Brain microvascular endothelial cell (primary cell): ENCODE measurements around the gene PLD4.

Experiments used
- DNase-seq: peaks from one replicate; pipeline ENCODE4 v3.0.0-alpha.2; 2020
- H3K27ac ChIP-seq: fragments of 250-450 bp; sonication (Bioruptor Pico); 2 replicates; pipeline ENCODE4 v1.5.1; 2020; ENCODE audit warnings: mild to moderate bottlenecking, moderate library complexity
- H3K27me3 ChIP-seq: fragments of 250-450 bp; sonication (Bioruptor Pico); replicated peaks from 2 replicates; pipeline ENCODE4 v1.5.1; 2020; ENCODE audit warnings: mild to moderate bottlenecking
- H3K36me3 ChIP-seq: fragments of 250-450 bp; sonication (Bioruptor Pico); replicated peaks from 2 replicates; pipeline ENCODE4 v1.5.1; 2020; ENCODE audit warnings: mild to moderate bottlenecking
- H3K4me3 ChIP-seq: 2 replicates; pipeline ENCODE4 v1.5.1; 2011; ENCODE audit warnings: low read depth, mild to moderate bottlenecking, control low read depth, low read length, moderate library complexity
- CTCF ChIP-seq: IDR thresholded peaks from 2 replicates; pipeline ENCODE4 v1.5.1; 2011; ENCODE audit warnings: low read depth, mild to moderate bottlenecking, moderate library complexity, low read length, control low read depth, inconsistent platforms; ENCODE audit errors: missing control alignments
- in situ Hi-C: cut with HindIII; loops from 2 replicates; pipeline ENCODE4 v1.10.0; 2017; ENCODE audit warnings: low sequenced_read_pairs, low pct_ligation_motif_present

Gene PLD4

GRCh38 chr14:104877806-104878550 is 46.7 kb upstream of the PLD4 start:
- H3K36me3 ChIP-seq = peaks cover 16% of the 10 kb centered on the region
- no peak for TF ChIP-seq CTCF
- no peaks in the 10 kb centered on the region for H3K27me3 ChIP-seq
- H3K27ac ChIP-seq = no peak overlapping the region
- DNase-seq = no peak
- H3K4me3 ChIP-seq = no peak overlapping the region
- in situ Hi-C loops = no loop called here

GRCh38 chr14:104878582-104878981 is 46.1 kb upstream of the PLD4 start:
- Histone ChIP-seq H3K36me3 (peaks cover 22% of the 10 kb centered on the region), H3K4me3 (no peak overlapping the region), H3K27me3 (no peaks in the 10 kb centered on the region), H3K27ac (no peak overlapping the region)
- DNase-seq = no peak
- in situ Hi-C loops = no loop called here
- TF ChIP-seq CTCF = no peak

- Histone ChIP-seq H3K27ac (no peak overlapping the region), H3K27me3 (no peaks in the 10 kb centered on the region), H3K4me3 (no peak overlapping the region), H3K36me3 (peaks cover 23% of the 10 kb centered on the region)
- TF ChIP-seq CTCF = peak; percentile 10
- DNase-seq = no peak
- in situ Hi-C loops = no loop called here
These were observed 45.3 kb upstream of the PLD4 start for GRCh38 chr14:104879201-104879982.

- in situ Hi-C loops = no loop called here
- Histone ChIP-seq H3K4me3 (no peak overlapping the region), H3K27ac (no peak overlapping the region), H3K27me3 (no peaks in the 10 kb centered on the region), H3K36me3 (peaks cover 23% of the 10 kb centered on the region)
- DNase-seq = no peak
- no peak for TF ChIP-seq CTCF
These were observed 44.6 kb upstream of the PLD4 start for GRCh38 chr14:104879983-104880565.

GRCh38 chr14:104880584-104881210 is 44.0 kb upstream of the PLD4 start:
- in situ Hi-C loops = no loop called here
- Histone ChIP-seq H3K4me3 (no peak overlapping the region), H3K36me3 (peaks cover 23% of the 10 kb centered on the region), H3K27ac (no peak overlapping the region), H3K27me3 (no peaks in the 10 kb centered on the region)
- no peak for TF ChIP-seq CTCF
- no peak for DNase-seq
